HG03378 (cell line): ENCODE data around the gene LRRC42.
"Not testable (repeated sequence)": the region's sequence is repeated elsewhere in the genome, so short reads cannot be mapped to it uniquely, and the experiment has no call there.

Experiments
- ATAC-seq: cut with Tn5 transposase; IDR thresholded peaks from one replicate; pipeline ENCODE4 v1.9.1; 2021; ENCODE audit warnings: mild to moderate bottlenecking, moderate library complexity; ENCODE audit not compliant: unreplicated experiment

Gene LRRC42

GRCh38 chr1:54003750-54004480 lies 57.8 kb downstream of the LRRC42 start:
- not testable (repeated sequence) for ATAC-seq

DNA sequence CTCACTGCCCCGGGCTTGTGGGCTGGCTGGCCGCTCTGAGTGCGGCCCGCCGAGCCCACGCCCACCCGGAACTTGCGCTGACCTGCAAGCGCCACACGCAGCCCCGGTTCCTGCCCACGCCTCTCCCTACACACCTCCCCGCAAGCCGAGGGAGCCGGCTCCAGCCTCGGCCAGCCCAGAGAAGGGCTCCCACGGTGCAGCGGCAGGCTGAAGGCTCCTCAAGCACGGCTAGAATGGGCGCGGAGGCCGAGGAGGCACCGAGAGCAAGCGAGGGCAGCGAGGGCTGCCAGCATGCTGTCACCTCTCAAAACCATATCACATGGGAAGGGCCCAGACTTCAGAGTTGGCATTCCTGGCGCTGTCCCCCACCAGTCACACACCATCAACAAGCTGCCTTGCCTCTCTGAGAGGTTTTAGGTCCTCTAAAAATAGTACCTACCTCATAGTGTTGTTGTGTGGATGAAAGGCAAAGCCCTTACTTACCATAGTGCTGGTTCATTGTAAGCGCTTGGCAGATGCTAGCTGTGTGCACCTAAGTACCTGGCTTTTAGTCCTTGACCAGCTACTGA lies 58.4 kb downstream of the LRRC42 start:
- no peak for ATAC-seq

GRCh38 chr1:54006508-54006907 lies 60.4 kb downstream of the LRRC42 start:
- ATAC-seq = no peak

GRCh38 chr1:54007613-54008012 lies 61.5 kb downstream of the LRRC42 start:
- ATAC-seq = no peak

- ATAC-seq = no peak
These were observed 62.7 kb downstream of the LRRC42 start for GRCh38 chr1:54008876-54009275.

GRCh38 chr1:54009406-54009805 lies 63.3 kb downstream of the LRRC42 start:
- ATAC-seq = no peak

GRCh38 chr1:54010415-54011117 lies 64.4 kb downstream of the LRRC42 start:
- ATAC-seq = no peak

DNA sequence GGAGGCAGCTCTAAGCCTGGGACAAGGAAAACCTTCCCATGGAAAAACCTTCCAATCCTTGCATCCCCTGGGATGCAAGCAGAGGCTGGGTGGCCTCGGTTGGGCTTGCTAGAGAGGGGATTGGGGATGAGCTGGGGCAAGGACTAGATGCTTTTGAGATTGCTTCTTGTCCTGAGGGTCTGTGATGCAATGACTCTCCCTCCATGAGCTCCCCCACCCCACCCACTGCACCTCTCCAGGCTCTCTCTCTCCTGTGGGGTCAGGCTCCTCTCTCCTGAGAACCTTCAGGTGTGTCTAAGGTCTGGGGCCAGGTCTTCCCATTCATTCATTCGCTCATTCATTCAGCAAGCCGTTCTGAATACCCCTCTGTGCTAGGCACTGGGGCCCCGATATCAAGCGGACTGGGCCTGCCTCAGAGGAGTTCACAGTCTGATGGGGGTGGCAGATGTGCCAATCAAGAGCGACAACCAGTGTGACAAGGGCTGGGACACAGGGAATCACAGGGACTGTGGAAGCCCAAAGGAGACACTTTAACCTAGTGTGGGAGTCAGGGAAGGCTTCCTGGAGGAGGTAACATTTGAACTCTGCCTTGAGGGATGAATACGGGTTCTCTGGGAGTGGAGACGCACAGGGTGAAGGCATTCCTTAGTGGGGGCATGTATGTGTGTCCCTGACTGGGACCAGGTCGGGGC lies 65.3 kb downstream of the LRRC42 start:
- no peak for ATAC-seq

DNA sequence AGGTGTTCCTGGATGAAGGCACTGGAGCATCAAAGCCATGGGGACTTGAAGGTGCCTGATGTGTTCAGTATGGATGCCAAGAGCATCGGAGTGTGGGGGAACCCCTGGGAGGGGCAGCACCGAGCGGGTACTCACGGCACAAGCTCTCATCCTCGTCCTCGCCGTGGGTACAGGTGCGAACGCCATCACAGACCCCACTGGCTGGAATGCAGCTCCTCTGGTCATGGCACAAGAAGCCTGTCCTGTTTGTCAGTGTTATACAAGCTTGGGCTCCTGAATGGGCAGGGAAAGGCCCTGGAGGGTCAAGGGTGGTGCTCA lies 65.8 kb downstream of the LRRC42 start:
- no peak for ATAC-seq

- ATAC-seq = no peak
These were observed 66.7 kb downstream of the LRRC42 start for GRCh38 chr1:54012863-54013262.

DNA sequence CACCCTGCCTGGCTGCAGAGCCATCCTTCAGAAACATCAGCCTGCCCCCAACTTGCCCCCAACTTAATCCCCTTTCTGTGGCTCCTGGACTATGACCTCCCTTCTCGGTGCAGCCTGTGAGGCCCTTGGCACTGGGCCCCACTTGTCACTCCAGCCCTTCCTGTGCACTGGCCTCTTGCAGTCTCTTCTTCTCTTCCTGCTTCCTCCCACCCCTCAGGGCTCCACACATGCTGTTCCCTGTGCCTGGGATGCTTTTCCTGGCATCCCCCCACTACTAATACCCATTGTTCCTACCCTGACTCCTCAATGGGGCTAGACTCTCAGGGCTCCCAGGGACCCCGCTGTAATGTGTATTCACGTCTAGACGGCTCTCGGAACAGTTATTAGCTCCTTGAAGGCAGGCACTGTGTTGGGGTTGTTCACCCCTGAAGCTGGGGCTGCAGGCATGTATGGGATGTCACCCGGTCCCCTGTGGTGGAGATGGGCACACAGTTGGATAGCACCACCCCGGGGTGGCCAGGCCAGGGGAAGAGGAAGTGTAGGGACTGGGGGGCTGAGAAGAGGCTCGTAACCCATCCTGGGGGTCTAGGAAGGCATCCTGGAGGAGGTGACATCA lies 67.4 kb downstream of the LRRC42 start:
- ATAC-seq = no peak

GRCh38 chr1:54014009-54014629 lies 68.0 kb downstream of the LRRC42 start:
- no peak for ATAC-seq

DNA sequence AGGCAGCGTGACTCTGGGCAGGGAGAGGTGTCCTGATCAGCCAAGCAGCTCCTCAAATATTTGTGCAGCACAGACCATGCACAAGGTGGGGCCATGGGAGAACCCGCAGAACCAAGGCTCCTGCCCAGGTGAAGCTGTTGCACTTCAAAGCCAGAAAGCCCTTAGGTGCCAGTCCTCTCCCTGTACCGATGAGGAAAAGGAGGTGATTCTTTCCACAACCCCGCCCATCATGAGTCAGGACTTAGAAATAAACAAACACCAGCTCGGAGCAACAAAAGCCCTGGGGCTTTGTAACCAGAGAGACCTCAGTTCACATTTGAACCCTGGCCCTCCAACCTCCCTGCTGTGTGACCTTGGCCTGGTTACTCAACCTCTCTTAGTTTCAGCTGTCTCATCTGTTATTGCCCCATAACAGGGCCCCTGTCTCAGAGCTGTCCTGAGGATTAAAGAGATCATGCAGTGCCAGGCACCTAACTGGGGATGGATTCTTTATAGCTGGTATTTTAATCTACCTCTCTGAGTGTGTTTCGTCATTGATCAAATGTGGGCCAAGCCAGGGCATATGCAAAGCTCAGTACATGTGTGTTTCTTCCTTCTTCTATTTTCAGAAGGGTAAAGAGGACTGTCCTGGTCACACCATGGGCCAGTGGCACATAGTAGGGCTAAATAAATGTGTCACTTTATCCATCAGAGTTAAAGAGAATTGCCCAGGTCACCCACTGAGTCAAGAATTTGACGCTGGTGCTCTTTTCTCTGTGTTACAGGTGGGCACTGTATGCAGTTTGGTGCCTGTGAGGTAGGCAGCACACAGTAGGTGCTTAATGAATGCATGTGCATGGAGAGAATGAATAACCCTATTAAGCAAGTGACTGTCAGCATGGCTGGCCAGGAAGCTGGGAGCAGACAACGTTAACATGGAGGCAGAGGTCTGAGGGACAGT lies 70.5 kb downstream of the LRRC42 start:
- ATAC-seq = no peak
